ENCODE data around the gene SLC20A1.

The SLC20A1 gene

DNA sequence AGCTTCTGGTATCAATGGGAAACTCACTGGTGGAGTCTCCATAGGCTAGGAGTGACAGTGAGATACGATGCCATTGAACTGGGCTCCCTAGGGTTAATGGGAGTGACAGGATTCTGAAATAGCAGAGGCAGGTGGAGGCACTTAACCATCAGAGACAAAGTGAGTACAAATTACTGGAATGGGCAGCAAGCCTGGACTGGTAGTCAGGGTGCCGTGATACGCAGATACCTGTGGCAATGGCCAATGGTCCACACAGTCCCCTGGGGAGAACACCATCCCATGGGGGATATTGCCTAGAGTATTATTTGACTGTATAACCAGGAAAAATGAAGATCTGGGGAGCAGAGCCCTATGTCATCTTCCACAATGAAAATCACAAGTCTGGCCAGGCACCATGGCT is 44.0 kb upstream of the SLC20A1 start (continued):
- TF ChIP-seq, protein P1, sequence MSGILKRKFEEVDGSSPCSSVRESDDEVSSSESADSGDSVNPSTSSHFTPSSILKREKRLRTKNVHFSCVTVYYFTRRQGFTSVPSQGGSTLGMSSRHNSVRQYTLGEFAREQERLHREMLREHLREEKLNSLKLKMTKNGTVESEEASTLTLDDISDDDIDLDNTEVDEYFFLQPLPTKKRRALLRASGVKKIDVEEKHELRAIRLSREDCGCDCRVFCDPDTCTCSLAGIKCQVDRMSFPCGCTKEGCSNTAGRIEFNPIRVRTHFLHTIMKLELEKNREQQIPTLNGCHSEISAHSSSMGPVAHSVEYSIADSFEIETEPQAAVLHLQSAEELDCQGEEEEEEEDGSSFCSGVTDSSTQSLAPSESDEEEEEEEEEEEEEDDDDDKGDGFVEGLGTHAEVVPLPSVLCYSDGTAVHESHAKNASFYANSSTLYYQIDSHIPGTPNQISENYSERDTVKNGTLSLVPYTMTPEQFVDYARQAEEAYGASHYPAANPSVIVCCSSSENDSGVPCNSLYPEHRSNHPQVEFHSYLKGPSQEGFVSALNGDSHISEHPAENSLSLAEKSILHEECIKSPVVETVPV (CRISPR knock-in tag; IDR thresholded peaks at IDR 0.05): no peak

DNA sequence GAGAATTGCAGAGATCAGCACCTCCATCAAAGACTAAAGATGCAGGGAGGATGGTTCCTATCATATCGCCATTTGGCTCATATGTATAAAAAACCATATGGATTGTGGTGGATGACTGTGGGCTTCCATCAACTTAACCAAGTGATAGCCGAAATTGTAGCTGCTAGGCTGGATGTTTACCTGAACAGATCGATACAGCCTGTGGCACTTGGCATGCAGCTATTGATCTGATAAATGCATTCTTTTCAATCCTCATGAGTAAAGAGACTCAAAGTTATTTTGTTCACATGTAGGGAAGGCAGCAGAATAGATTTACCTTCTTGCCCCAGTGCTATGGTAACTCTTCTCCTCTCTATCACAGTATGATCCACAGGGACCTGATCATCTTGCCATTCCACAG is 42.8 kb upstream of the SLC20A1 start:
- ATAC-seq: no peak
- TF ChIP-seq PPARA (CRISPR knock-in tag; IDR thresholded peaks at IDR 0.05; ENCODE audit: borderline replicate concordance): no peak
- TF ChIP-seq, protein P1 (CRISPR knock-in tag; IDR thresholded peaks at IDR 0.05): no peak
- no peak for TF ChIP-seq ZFP30 (CRISPR knock-in tag; IDR thresholded peaks at IDR 0.05)
- TF ChIP-seq ISL1 (CRISPR knock-in tag; IDR thresholded peaks at IDR 0.05): no peak
- no peak for TF ChIP-seq CSDC2 (CRISPR knock-in tag; IDR thresholded peaks at IDR 0.05)
- TF ChIP-seq, protein P2, sequence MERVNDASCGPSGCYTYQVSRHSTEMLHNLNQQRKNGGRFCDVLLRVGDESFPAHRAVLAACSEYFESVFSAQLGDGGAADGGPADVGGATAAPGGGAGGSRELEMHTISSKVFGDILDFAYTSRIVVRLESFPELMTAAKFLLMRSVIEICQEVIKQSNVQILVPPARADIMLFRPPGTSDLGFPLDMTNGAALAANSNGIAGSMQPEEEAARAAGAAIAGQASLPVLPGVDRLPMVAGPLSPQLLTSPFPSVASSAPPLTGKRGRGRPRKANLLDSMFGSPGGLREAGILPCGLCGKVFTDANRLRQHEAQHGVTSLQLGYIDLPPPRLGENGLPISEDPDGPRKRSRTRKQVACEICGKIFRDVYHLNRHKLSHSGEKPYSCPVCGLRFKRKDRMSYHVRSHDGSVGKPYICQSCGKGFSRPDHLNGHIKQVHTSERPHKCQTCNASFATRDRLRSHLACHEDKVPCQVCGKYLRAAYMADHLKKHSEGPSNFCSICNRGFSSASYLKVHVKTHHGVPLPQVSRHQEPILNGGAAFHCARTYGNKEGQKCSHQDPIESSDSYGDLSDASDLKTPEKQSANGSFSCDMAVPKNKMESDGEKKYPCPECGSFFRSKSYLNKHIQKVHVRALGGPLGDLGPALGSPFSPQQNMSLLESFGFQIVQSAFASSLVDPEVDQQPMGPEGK (CRISPR knock-in tag; IDR thresholded peaks at IDR 0.05; ENCODE audit: borderline replicate concordance): no peak
- TF ChIP-seq ZNF70 (CRISPR knock-in tag; IDR thresholded peaks at IDR 0.05): no peak
- TF ChIP-seq RARB (CRISPR knock-in tag; IDR thresholded peaks at IDR 0.05): no peak
- TF ChIP-seq, protein P3, sequence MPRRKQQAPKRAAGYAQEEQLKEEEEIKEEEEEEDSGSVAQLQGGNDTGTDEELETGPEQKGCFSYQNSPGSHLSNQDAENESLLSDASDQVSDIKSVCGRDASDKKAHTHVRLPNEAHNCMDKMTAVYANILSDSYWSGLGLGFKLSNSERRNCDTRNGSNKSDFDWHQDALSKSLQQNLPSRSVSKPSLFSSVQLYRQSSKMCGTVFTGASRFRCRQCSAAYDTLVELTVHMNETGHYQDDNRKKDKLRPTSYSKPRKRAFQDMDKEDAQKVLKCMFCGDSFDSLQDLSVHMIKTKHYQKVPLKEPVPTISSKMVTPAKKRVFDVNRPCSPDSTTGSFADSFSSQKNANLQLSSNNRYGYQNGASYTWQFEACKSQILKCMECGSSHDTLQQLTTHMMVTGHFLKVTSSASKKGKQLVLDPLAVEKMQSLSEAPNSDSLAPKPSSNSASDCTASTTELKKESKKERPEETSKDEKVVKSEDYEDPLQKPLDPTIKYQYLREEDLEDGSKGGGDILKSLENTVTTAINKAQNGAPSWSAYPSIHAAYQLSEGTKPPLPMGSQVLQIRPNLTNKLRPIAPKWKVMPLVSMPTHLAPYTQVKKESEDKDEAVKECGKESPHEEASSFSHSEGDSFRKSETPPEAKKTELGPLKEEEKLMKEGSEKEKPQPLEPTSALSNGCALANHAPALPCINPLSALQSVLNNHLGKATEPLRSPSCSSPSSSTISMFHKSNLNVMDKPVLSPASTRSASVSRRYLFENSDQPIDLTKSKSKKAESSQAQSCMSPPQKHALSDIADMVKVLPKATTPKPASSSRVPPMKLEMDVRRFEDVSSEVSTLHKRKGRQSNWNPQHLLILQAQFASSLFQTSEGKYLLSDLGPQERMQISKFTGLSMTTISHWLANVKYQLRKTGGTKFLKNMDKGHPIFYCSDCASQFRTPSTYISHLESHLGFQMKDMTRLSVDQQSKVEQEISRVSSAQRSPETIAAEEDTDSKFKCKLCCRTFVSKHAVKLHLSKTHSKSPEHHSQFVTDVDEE (CRISPR knock-in tag; IDR thresholded peaks at IDR 0.05): no peak
- no peak for TF ChIP-seq ARNTL (CRISPR knock-in tag; IDR thresholded peaks at IDR 0.05; ENCODE audit: borderline replicate concordance, low read depth)
- TF ChIP-seq GLIS3 (CRISPR knock-in tag; IDR thresholded peaks at IDR 0.05): no peak
- no peak for TF ChIP-seq BACH2 (CRISPR knock-in tag; IDR thresholded peaks at IDR 0.05; ENCODE audit: borderline replicate concordance)
- TF ChIP-seq, protein P4, sequence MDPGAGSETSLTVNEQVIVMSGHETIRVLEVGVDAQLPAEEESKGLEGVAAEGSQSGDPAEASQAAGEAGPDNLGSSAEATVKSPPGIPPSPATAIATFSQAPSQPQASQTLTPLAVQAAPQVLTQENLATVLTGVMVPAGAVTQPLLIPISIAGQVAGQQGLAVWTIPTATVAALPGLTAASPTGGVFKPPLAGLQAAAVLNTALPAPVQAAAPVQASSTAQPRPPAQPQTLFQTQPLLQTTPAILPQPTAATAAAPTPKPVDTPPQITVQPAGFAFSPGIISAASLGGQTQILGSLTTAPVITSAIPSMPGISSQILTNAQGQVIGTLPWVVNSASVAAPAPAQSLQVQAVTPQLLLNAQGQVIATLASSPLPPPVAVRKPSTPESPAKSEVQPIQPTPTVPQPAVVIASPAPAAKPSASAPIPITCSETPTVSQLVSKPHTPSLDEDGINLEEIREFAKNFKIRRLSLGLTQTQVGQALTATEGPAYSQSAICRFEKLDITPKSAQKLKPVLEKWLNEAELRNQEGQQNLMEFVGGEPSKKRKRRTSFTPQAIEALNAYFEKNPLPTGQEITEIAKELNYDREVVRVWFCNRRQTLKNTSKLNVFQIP (CRISPR knock-in tag; IDR thresholded peaks at IDR 0.05; ENCODE audit: borderline replicate concordance, low read depth): no peak
- TF ChIP-seq ZFP3 (CRISPR knock-in tag; IDR thresholded peaks at IDR 0.05): no peak
- no peak for TF ChIP-seq TCF4 (CRISPR knock-in tag; IDR thresholded peaks at IDR 0.05; ENCODE audit: borderline replicate concordance)
- TF ChIP-seq ZC3H10 (CRISPR knock-in tag; IDR thresholded peaks at IDR 0.05): no peak
- TF ChIP-seq ZNF565 (CRISPR knock-in tag; conservative IDR thresholded peaks at IDR 0.05; ENCODE audit: low read depth): no peak
- TF ChIP-seq, protein P5, sequence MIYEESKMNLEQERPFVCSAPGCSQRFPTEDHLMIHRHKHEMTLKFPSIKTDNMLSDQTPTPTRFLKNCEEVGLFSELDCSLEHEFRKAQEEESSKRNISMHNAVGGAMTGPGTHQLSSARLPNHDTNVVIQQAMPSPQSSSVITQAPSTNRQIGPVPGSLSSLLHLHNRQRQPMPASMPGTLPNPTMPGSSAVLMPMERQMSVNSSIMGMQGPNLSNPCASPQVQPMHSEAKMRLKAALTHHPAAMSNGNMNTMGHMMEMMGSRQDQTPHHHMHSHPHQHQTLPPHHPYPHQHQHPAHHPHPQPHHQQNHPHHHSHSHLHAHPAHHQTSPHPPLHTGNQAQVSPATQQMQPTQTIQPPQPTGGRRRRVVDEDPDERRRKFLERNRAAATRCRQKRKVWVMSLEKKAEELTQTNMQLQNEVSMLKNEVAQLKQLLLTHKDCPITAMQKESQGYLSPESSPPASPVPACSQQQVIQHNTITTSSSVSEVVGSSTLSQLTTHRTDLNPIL (CRISPR knock-in tag; IDR thresholded peaks at IDR 0.05; ENCODE audit: low read depth): no peak
- TF ChIP-seq SNAI2 (CRISPR knock-in tag; IDR thresholded peaks at IDR 0.05): no peak

DNA sequence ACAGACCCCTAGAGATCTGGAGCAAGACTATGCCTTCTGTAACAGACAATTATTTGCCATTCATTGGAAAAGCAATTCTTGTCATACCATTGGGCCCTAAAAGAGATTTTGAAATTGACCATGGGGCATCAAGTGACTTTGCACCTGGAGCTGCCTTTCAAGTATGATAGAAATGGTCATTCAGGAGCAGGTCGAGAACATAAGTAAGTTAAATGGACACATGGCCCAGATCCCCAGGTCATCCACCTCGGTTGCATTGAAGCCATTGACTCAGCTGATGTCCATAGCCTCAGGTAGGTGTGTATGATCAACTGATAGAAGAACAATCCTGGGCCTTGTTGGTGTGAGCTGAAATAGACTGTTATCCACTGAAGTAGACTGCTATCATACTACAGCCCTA is 42.0 kb upstream of the SLC20A1 start:
- TF ChIP-seq, protein P5 (CRISPR knock-in tag; IDR thresholded peaks at IDR 0.05; ENCODE audit: low read depth): no peak
- TF ChIP-seq SNAI2 (CRISPR knock-in tag; IDR thresholded peaks at IDR 0.05): no peak
- no peak for TF ChIP-seq PPARA (CRISPR knock-in tag; IDR thresholded peaks at IDR 0.05; ENCODE audit: borderline replicate concordance)
- TF ChIP-seq, protein P1 (CRISPR knock-in tag; IDR thresholded peaks at IDR 0.05): no peak
- TF ChIP-seq ARNTL (CRISPR knock-in tag; IDR thresholded peaks at IDR 0.05; ENCODE audit: borderline replicate concordance, low read depth): no peak
- TF ChIP-seq, protein P3 (CRISPR knock-in tag; IDR thresholded peaks at IDR 0.05): no peak
- no peak for TF ChIP-seq ZNF8 (CRISPR knock-in tag; IDR thresholded peaks at IDR 0.05)
- no peak for ATAC-seq
